Panc1 (cell line): ENCODE data around the gene CUL1. TPM values are rescaled to one million over a fixed set of nuclear protein-coding genes. Genes with fewer than 3 reads are reported as not detected.

Source experiments
- ATAC-seq: fragments of 200-7000 bp; cut with Tn5 transposase; 2 replicates; pipeline ENCODE4 v1.9.1; 2020; ENCODE audit warnings: mild to moderate bottlenecking, moderate library complexity
- BruUV-seq: library from RNA; stranded (reverse); fragments of 400-500 nt; replicated peaks from 2 replicates; lab custom pipeline; 2021; lab: Mats Ljungman, UMichigan
- CTCF ChIA-PET: fragments of 300-600 bp; sonication (Branson Sonifier 250); formaldehyde crosslinking; loops from one replicate; lab custom pipeline; 2022; ENCODE audit warnings: antibody characterized with exemption; lab: Charles Lee
- POLR2A ChIA-PET: fragments of 300-600 bp; sonication (Branson Sonifier 250); formaldehyde crosslinking; loops from one replicate; lab custom pipeline; 2022; ENCODE audit warnings: antibody characterized with exemption; lab: Charles Lee
- DNase-seq: peaks from one replicate; pipeline ENCODE4 v3.0.0-alpha.2; 2010; ENCODE audit warnings: low read depth, low spot score
- H3K27ac ChIP-seq: 2 replicates; pipeline ENCODE4 v1.5.1; 2011; ENCODE audit warnings: mild to moderate bottlenecking, low read length, inconsistent platforms
- H3K27me3 ChIP-seq: fragments of 200-500 bp; sonication (Bioruptor generic); 2 replicates; pipeline ENCODE4 v1.6.0; 2014; ENCODE audit warnings: low read length, inconsistent platforms; ENCODE audit not compliant: control insufficient read depth, insufficient read depth
- H3K36me3 ChIP-seq: fragments of 200-500 bp; sonication (Bioruptor generic); 2 replicates; pipeline ENCODE4 v1.5.1; 2014; ENCODE audit warnings: inconsistent platforms, mild to moderate bottlenecking, low read length, moderate library complexity; ENCODE audit not compliant: control insufficient read depth, insufficient read depth
- H3K4me1 ChIP-seq: 2 replicates; pipeline ENCODE4 v1.5.1; 2011; ENCODE audit warnings: inconsistent platforms, mild to moderate bottlenecking, low read length, moderate library complexity; ENCODE audit not compliant: control insufficient read depth, insufficient read depth
- H3K4me3 ChIP-seq, 2 experiments: 2 replicates each; pipeline ENCODE4 v1.5.1; 2011 to 2012; ENCODE audit warnings: low read depth in 2 of 2, low read length in 2 of 2, mild to moderate bottlenecking in 2 of 2, inconsistent platforms in 1 of 2, moderate library complexity in 1 of 2
- H3K9me3 ChIP-seq: fragments of 200-500 bp; sonication (Bioruptor generic); 2 replicates; pipeline ENCODE4 v1.5.1; 2014; ENCODE audit warnings: low read depth, mild to moderate bottlenecking, inconsistent platforms, low read length, moderate library complexity; ENCODE audit not compliant: control insufficient read depth, insufficient read depth
- POLR2AphosphoS5 ChIP-seq: IDR thresholded peaks from 2 replicates; pipeline ENCODE4 v1.6.1; 2012; ENCODE audit warnings: mild to moderate bottlenecking, low read depth, low read length, moderate library complexity
- SIN3A ChIP-seq: IDR thresholded peaks from 2 replicates; pipeline ENCODE4 v1.6.1; 2012; ENCODE audit warnings: low read depth, mild to moderate bottlenecking, low read length, moderate library complexity, borderline replicate concordance; ENCODE audit not compliant: insufficient read depth
- TCF7L2 ChIP-seq: IDR thresholded peaks from 2 replicates; pipeline ENCODE4 v1.6.1; 2011; ENCODE audit warnings: mild to moderate bottlenecking, low read depth, low read length, inconsistent platforms
- in situ Hi-C: cut with HindIII; loops from 2 replicates; pipeline ENCODE4 v1.10.0; 2016; ENCODE audit warnings: low sequenced_read_pairs, low pct_unique_long_range_greater_than_20kb
- intact Hi-C: fragments of 100-400 bp; cut with micrococcal nuclease; formaldehyde crosslinking; loops from one replicate; pipeline ENCODE4 v1.10.0; 2022; ENCODE audit not compliant: unreplicated experiment
- total RNA-seq: library from RNA; stranded (reverse); gene quantifications from one replicate; pipeline ENCODE4 v1.2.1, GENCODE V29; 2021; ENCODE audit not compliant: unreplicated experiment
- TF ChIP-seq, protein P1 (sequence below): fragments of 450-650 bp; IDR thresholded peaks from 2 replicates; pipeline ENCODE4 v1.5.1; 2017; ENCODE audit warnings: mild to moderate bottlenecking
- TF ChIP-seq, protein P2 (sequence below), 2 experiments: IDR thresholded peaks; 2 replicates each; pipeline ENCODE4 v1.6.1; 2011 to 2012; ENCODE audit warnings: low read depth in 2 of 2, control low read depth in 1 of 2, low read length in 1 of 2, mild to moderate bottlenecking in 1 of 2, moderate library complexity in 1 of 2; ENCODE audit not compliant: insufficient read depth in 1 of 2

CUL1 gene
- total RNA-seq, 1 experiment from 2014 or later: 60.6 TPM

DNA sequence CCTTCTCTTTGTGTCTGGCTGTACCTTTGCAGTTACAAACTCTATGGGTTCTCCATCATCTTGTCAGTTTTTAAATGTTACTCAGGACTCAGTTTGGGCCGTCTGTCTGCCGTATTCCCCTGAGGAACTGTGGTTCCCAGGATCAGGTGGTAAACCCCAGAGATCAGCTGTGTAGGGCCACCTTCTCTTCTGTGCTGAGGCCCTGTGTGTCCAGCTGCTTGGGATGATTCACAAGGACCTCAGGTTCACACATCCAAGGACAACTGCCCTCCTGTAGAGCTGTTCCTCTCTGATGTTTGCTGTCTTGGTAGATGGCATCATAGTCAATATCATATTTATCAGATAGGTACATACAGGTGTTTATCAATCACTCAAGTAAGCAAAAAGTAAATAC, 24.5 kb downstream of the CUL1 start:
- TF ChIP-seq SIN3A: no peak
- no peak for TF ChIP-seq TCF7L2
- TF ChIP-seq, protein P1, sequence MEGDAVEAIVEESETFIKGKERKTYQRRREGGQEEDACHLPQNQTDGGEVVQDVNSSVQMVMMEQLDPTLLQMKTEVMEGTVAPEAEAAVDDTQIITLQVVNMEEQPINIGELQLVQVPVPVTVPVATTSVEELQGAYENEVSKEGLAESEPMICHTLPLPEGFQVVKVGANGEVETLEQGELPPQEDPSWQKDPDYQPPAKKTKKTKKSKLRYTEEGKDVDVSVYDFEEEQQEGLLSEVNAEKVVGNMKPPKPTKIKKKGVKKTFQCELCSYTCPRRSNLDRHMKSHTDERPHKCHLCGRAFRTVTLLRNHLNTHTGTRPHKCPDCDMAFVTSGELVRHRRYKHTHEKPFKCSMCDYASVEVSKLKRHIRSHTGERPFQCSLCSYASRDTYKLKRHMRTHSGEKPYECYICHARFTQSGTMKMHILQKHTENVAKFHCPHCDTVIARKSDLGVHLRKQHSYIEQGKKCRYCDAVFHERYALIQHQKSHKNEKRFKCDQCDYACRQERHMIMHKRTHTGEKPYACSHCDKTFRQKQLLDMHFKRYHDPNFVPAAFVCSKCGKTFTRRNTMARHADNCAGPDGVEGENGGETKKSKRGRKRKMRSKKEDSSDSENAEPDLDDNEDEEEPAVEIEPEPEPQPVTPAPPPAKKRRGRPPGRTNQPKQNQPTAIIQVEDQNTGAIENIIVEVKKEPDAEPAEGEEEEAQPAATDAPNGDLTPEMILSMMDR: no peak
- TF ChIP-seq, protein P2, sequence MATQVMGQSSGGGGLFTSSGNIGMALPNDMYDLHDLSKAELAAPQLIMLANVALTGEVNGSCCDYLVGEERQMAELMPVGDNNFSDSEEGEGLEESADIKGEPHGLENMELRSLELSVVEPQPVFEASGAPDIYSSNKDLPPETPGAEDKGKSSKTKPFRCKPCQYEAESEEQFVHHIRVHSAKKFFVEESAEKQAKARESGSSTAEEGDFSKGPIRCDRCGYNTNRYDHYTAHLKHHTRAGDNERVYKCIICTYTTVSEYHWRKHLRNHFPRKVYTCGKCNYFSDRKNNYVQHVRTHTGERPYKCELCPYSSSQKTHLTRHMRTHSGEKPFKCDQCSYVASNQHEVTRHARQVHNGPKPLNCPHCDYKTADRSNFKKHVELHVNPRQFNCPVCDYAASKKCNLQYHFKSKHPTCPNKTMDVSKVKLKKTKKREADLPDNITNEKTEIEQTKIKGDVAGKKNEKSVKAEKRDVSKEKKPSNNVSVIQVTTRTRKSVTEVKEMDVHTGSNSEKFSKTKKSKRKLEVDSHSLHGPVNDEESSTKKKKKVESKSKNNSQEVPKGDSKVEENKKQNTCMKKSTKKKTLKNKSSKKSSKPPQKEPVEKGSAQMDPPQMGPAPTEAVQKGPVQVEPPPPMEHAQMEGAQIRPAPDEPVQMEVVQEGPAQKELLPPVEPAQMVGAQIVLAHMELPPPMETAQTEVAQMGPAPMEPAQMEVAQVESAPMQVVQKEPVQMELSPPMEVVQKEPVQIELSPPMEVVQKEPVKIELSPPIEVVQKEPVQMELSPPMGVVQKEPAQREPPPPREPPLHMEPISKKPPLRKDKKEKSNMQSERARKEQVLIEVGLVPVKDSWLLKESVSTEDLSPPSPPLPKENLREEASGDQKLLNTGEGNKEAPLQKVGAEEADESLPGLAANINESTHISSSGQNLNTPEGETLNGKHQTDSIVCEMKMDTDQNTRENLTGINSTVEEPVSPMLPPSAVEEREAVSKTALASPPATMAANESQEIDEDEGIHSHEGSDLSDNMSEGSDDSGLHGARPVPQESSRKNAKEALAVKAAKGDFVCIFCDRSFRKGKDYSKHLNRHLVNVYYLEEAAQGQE (IDR thresholded peaks at IDR 0.05; ENCODE audit: insufficient read depth in 1 of 2, low read depth in 2 of 2, low read length in 1 of 2): no peak
- no peak for TF ChIP-seq POLR2AphosphoS5
- Histone ChIP-seq H3K4me1 (peaks cover 4% of the 10 kb centered on the region; the same call in 1 of the 2 replicates), H3K27ac (no peak overlapping the region), H3K27me3 (no peaks in the 10 kb centered on the region), H3K9me3 (no peaks in the 10 kb centered on the region), H3K36me3 (no peaks in the 10 kb centered on the region), H3K4me3 (no peak overlapping the region)
- ChIA-PET CTCF (interaction anchor here (0.6 kb wide), 1 partner anchor 12 kb away, joined by 4 read pairs; no protein-coding TSS in a partner anchor), POLR2A (interaction anchor here (0.6 kb wide), 1 partner anchor 14 kb away, joined by 5 read pairs; no protein-coding TSS in a partner anchor)
- DNase-seq: no peak
- intact Hi-C loops: no loop called here
- no TSS peak for BruUV-seq
- in situ Hi-C loops: no loop called here
- no peak for ATAC-seq

DNA sequence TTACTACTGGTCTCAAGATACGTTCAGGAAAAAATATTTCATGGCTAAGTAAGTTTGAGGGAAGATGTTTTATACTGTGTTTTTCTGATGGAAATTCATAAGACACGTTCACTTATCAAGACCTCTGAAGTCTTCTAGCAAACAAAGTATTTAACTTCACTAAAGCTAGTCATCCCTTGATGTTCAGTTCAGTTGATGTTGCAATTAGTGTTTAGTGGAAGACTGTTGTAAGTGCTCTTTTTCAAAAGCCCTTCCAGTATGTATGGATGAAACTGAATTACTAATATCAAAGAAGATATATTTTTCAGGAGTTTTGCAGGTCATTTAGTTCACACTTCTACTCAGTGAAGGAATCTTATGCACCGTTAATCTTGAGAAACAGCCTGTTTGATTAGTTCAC, 25.1 kb downstream of the CUL1 start:
- H3K9me3 ChIP-seq: no peaks in the 10 kb centered on the region
- TF ChIP-seq, protein P1: no peak
- TF ChIP-seq, protein P2 (IDR thresholded peaks at IDR 0.05; ENCODE audit: insufficient read depth in 1 of 2, low read depth in 2 of 2, low read length in 1 of 2): no peak
- no peak for TF ChIP-seq POLR2AphosphoS5
- no peak for TF ChIP-seq SIN3A
- TF ChIP-seq TCF7L2: no peak
- H3K4me1 ChIP-seq: peaks cover 4% of the 10 kb centered on the region; the same call in 1 of the 2 replicates
- no peak for ATAC-seq
- in situ Hi-C loops: no loop called here
- H3K4me3 ChIP-seq: no peak overlapping the region
- intact Hi-C loops: no loop called here
- ChIA-PET POLR2A (interaction anchor here (0.5 kb wide), 1 partner anchor 383 kb away, joined by 3 read pairs; no protein-coding TSS in a partner anchor), CTCF (interaction anchor here (0.6 kb wide), 1 partner anchor 13 kb away, joined by 4 read pairs; no protein-coding TSS in a partner anchor)
- no peaks in the 10 kb centered on the region for H3K36me3 ChIP-seq
- no peak for DNase-seq
- no peaks in the 10 kb centered on the region for H3K27me3 ChIP-seq
- H3K27ac ChIP-seq: no peak overlapping the region
- no TSS peak for BruUV-seq
